Activated CD8-positive, alpha-beta memory T cell treated with anti-CD3 and anti-CD28 coated beads for 4 hours (primary cell): ENCODE measurements around the gene KIF20B.
A peak's percentile ranks its signal among the peaks of the same experiment; 100 is the strongest.
"Not testable (repeated sequence)": the region's sequence is repeated elsewhere in the genome, so short reads cannot be mapped to it uniquely, and the experiment has no call there.

Experiments used
- DNase-seq, 2 donors: peaks; one replicate each; pipeline ENCODE4 v3.0.0-alpha.2; 2020; ENCODE audit warnings: low read depth in 2 of 2

Gene KIF20B

DNA sequence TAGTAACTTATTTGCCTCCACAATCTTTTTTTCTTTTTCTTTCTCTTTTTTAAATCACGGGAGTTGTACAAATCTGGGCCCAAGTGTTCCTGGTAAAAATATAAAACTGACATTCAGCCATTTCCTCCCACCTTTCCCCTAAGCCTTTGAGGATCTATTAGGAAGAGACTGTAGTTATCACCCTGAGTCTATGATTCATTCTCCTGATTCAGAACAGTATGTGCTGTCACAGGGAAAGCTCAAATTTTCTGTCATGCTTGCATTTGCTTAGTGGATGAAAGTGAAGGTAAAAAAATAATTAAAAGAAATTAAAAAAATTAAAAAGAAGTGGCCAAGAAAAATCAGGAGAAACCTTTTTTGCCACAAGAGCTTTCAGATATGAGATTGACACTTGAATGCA is 71.7 kb downstream of the KIF20B start:
- DNase-seq: no peak

DNA sequence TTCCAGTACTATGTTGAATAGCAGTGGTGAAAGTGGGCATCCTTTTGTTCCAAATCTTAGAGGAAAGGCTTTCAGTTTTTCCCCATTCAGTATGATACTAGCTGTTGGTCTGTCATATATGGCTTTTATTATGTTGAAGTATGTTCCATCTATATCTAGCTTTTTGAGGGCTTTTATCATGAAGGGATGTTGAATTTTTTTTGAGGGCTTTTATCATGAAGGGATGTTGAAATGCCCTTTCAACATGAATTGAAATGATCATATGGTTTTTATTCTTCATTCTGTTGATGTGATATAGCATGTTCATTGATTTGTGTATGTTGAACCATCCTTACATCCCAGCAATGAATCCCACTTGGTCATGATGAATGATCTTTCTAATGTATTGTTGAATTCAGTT is 75.3 kb downstream of the KIF20B start:
- no peak for DNase-seq

DNA sequence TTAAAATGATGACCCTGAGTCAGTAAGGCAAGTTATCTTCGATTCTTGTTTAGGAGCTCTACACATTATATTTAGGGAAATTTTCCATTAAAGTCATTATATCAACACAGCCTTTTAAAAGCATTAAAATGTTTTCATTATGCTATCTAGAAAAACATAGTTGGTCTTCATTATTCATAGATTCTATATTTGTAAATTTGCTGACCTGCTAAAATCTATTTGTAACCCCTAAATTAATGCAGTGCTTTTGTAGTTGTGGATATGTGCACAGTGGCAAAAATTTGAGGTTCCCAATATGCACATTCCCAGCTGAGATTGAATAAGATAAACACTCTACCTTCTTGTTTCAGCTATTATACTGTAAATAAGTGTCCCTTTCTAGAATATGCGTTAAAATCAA is 81.1 kb downstream of the KIF20B start:
- no peak for DNase-seq

DNA sequence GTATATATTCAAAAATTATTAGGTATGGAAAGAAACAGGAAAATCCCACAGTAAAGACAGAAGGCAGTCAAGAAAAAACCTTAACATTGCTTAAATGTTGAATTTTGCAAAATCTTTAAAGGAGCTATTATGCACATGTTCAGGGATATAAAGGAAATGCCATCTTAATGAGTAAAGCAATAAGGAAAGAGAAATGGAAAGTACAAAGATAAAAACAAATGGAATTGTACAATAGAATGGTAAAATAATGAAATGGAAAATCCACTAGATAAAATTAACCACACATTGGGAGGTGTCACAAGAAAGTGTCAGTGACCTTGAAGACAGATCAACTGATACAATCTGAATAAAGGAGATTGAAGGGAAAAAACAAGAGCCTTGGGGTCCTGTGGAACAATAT is 82.0 kb downstream of the KIF20B start:
- DNase-seq: no peak

DNA sequence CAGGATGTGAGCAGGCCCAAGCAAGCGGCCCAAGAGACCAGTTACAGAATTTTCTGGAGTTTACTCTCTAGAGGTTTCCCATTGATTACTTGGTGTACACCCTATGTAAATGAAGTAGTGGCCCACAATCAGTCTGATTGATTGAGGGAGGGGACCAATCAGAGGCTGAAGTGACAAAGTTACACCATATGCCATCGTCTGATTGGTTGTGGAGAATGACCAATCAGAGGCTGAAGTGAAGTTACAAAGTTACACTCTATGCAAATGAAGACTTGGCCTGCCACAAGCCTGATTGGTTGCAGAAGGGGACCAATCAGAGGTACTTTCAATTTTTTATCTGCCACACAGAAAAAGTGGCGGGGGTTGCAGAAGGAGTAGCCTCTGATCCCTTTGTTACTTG is 83.7 kb downstream of the KIF20B start:
- DNase-seq: no peak

DNA sequence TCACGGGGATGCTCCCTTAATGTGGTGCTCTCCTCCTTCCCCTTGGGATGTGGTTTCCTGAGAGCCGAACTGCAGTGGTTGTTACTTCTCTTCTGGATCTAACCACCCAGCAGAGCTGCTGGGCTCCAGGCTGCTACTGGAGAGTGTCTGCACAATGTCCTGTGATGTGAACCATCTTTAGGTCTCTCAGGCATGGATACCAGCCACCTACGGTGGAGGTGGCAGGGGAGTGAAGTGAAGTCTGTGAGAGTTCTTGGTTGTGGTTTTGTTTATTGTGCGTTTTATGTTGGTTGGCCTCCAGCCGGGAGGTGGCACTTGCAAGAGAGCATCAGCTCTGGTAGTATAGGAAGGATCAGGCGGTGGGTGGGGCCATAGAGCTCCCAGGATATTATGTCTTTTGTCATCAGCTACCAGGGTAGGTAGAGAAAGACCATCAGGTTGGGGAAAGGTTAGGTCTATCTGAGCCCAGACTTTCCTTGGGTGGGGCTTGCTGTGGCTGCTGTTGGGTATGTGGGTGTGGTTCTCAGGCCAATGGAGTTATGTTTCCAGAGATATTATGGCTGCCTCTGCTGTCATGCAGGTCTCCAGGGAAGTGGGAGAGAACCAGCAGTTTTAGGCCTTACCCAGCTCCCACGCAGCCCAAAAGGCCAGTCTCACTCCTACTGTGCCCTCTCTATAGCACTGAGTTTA is 87.9 kb downstream of the KIF20B start:
- DNase-seq: no peak

DNA sequence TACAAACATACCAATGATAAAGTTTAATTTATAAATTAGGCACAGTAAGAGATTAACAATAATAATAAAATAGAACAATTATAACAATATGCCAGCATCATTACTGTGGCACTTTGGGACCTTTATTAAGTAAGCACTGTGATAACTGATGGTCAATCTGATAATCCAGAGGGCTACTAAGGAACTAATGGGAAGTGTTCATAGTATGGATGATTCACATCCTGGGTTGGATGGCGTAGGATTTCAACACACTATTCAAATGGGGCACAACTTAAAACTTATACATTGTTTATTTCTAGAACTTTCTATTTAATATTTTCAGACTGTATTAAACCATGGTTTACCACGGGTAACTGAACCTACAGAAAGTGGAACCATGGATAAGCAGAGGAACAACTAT is 90.8 kb downstream of the KIF20B start:
- no peak for DNase-seq

DNA sequence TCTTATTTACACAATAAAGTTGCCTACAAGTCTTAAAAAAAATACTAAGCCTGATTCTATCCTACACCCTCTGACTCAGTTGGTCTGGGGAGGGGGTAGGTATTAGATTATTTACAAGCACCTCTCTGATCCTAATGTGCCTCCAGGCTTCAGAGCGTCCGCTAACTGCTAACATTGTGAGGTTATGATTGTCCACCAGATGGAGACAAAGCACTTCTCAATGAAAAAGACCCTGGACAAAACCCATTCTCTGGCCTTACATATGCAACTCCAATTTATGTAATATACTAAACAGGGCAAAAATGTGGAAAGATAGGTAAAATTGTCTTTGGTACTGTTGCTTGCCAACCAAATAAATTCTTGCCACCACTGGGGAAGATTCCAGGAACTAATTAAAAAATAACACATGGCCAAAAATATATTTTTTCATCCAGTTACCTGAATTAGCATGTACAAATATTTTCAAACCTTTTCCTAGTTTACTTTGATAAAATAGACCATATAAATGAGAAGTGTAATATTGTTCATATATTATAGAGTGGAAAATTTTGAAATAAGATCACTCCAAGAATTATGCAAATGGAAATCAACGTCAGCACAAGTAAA is 92.4 kb downstream of the KIF20B start:
- DNase-seq: peak in 1 of 2 donors; percentile 11

DNA sequence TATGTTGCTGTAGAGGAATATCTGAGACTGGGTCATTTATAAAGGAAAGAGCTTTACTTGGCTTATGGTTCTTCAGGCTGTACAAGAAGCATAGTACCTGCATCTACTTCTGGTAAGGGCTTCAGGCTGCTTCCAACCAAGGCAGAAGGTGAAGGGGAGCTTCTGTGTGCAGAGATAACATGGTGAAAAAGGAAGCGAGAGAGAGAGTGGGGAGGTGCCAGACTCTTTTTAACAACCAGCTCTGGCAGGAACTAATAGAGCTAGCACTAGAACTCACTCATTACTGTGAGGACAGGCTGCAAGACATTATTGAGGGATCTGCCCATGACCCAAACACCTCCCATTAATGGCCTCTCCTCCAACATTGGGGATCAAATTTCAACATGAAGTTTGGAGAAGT is 94.5 kb downstream of the KIF20B start:
- DNase-seq: no peak

DNA sequence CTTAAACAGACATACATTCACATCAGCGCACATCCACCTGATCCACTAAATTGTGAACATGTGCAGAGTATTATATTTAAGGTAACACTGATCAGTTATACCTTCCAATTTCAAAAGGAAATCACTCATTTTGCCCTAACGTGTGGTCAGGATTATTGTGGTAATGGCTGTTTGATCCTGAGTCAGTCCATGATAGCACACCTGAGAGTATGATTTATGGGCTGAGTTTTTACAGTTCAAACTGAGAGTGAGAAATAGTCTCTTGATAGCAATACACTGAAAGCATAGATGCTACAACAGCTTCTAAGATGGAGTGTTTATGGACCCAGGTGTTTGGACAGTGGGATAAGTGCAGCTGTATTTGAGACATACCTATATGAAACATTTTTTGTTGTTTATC is 96.7 kb downstream of the KIF20B start:
- DNase-seq: no peak

DNA sequence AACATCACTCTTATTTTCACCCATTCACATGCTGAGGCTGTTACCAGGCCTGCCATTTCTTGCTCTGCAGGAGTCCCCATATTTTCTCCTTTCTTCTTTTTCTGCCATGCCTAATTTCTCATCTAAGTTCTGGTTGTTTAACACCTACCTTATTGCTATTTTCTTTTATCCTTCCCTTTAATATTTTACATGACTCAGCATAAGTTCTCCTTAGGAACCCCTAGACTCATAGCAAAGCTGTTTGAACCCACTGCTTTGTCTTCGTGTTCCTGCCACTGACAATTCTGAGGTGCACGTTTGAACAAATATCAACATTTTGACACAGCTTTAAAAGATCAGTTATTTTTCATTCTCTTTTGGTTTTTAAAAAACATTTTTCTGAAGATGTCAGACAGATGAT is 98.2 kb downstream of the KIF20B start:
- DNase-seq: no peak

DNA sequence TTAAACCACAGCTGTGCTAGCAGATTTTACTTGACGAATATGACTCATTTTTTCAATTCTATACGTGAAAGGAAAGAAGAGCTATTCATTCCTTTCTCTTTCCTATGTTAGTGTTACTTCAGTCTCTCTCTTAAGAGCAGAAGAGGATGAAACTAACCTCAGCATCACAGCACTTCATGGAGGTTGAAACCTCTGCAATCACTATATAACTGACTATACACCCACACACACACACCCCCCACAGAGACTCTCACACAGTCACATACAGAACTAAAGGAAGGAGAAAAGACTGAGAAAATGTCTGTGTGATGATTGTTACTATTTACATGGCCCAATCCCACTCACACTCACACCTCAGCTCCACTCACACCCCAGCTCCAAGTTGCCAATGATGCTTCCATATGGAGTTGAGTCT is 104.2 kb downstream of the KIF20B start:
- DNase-seq: no peak

DNA sequence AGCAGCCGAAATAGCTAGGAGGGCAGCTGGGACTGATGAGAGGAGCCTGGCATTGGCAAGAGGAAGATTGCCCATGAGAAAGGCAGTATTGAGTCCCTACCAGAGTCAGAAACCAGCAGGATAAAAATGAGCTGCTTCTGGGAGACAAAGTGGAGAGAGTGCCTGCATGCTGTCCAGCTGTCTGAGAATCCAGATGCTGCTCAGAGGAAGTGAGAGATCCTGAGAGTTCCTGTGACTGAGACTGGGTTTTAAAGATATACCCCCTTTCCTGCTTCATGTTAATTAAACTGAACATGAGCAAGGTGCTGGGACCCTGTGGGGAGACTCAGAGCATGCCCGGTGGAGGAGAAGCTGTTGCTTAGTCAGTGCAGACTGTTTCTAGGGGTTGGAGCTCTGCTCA is 107.5 kb downstream of the KIF20B start:
- no peak for DNase-seq

DNA sequence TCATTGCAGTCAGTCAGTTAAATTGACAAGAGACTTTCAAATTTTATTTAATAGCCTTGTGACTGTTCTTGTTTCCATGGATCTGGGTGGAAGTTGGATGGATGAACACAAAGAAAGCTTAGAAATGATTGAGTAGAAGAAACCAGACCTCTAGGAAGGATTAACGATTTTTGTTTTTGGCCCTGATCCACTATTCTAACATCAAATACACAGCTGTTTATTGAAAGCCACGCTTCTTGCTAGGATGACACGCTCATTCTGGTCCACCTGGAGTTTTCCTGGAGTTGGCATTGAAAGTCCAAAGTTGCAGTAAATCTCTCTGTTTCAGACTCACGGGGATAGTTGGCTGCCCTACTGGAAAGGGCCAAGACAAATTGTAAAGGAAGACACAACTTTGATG is 108.4 kb downstream of the KIF20B start:
- DNase-seq: no peak

DNA sequence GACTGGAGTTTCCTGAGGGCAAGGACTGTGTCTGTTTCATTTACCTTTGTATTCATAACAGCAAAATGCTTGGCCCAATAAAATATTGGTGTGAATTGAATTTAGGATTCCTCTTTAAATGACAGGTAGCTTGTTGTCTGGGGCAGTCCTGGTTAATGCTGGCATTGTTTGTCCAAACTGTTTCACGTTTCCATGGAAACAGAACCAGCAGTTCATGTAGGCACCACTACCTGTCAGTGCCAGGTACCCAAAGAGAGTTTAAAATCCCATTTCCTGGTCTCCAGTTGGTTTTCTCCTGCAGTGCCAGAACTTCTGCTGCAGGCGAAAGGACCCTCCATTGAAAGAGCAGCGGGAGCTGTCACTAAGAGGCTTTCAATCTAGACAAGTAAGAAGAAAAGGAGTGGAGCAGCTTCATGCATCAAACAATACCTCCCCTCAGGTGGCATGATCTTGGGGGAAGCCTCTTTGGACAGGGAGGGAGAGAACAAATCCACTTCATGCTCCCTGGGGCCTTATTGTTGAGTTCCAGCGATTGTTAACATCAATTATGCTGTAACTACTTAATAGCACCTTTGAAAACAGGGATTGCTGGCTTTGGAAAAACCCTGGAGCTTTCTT is 109.6 kb downstream of the KIF20B start:
- no peak for DNase-seq

DNA sequence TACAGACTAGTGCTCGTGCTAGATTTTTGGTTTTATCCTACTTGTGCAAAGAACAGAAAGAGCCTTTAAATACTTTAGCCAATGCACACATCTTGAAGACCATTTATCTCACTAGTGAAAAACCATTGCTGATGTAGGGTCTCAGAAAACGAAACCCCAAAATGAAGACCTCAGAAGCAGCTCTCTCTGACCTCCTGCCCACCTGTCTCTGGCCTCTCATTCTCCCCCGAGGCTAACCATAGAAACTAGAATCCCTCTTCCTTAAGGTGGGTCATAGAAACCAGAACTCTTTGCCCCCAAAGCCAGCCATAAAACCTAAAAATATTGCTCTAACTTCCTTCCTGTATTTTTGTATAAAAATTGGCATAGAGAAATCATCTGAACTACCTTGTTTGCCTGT is 112.2 kb downstream of the KIF20B start:
- DNase-seq: no peak

DNA sequence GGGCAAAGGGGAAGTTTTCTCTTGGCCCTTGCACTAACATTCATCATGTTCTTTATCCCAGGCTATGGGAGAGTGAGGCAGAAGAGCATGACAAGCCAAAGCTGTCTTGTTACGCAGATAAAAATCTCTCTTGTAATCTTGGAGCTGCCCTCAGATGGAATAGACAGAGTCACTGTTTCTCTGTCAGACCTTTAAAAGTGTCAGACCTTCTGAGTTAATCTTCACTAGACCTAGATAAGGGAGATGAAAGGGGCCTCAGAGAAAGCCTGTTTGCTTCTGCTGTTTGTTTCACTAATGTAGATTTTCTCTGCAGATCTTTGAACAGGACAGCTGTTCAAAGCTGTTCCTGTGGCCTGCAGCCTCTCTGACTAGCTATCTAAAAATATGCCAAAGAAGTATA is 112.9 kb downstream of the KIF20B start:
- DNase-seq: no peak

DNA sequence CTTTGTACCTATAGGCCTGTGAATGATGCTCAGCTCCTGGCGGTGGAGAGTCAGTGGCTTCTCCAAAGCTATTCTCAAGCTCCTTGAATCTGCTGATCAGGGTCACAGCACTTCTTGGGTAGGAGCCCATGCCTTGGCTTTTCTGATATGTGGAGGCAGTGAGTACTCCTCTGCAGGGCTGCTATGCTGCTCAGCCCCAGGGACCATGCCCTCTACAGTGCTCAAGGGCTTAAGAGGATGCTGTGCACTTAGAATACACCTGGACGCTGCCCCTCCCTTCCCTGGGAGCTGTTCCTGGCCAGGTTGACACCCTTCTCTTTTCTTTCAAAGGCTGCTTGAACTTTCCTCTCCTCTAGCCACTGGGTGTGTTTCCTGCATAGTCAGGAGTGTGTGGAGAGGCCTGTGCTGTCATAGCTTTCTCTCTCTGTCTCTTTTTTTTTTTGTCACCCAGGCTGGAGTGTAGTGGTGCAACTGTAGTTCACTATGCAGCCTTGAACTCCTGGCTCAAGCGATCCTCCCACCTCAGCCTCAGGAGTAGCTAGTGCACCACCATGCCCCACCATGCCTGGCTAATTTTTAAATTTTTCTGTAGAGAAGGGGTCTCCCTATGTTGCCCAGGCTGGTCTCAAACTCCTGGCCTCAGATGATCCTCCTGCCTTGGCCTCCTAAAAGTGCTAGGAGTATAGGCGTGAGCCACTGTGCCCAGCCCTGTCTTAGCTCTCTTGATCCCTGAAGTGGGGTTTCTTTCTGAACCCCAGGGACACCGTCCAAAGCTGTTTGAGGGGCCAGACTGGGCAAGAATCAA is 113.9 kb downstream of the KIF20B start:
- DNase-seq: no peak

DNA sequence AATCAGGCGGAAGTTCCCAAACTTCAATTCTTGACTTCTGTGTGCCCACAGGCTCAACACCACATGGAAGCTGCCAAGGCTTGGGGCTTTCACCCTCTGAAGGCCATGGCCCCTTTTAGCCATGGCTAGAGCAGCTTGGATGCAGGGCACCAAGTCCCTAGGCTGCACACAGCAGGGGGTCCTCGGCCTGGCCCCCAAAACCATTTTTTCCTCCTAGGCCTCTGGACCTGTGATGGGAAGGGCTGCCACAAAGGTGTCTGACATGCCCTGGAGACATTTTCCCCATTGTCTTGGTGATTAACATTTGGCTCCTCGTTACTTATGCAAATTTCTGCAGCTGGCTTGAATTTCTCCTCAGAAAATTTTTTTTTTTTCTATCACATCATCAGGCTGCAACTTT is 117.6 kb downstream of the KIF20B start:
- not testable (repeated sequence) for DNase-seq
